Fibroblast of skin of left quadriceps (primary cell): ENCODE measurements around the gene EVI5L.
"Not testable (repeated sequence)": the region's sequence is repeated elsewhere in the genome, so short reads cannot be mapped to it uniquely, and the experiment has no call there.

Experiments
- DNase-seq, 2 experiments: peaks; one replicate each; pipeline ENCODE4 v3.0.0-alpha.2; 2013; ENCODE audit warnings: low read depth in 2 of 2

EVI5L gene

DNA sequence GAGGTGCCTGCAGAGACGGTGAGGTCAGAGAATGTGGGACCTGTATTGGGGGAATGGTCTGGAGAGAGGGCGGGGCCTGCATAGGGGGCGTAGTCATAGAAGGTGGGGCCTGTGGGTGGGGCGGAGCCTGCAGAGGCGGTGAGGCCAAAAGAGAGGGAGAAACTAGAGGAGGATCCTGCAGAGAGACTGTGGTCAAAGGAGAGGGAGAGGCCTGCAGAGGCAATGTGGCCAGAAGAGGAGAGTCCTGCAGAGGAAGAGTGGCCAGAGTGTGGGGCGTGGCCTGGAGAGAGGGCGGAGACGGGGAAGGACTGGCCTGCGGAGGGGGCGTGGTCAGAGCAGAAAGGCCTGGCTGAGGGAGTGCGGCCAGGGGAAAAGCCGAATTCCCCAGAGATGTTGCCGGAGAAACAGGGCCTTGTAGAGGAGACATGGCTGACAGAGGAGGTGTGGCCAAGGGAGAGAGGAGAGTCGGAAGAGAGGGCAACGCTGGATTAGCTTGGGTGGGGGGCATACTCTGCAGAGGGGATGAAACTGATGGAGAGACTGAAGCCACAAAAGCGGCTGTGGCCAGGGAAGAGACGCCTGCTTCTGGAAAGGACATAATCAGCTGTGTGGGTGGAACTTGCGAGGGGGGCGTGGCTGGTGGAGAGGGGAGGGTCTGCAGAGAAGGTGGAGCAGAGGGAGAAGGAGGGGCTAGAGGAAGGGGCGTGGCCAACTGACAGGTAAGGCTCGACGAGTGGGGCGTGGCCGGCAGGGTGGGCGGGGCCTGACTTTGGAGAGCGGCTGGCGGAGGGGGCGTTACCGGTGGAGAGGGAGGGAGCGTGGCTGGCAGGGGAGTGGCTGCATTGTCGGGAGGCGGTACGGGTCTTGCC, 41.7 kb downstream of the EVI5L start:
- DNase-seq, result peak; percentile 61 to 64

DNA sequence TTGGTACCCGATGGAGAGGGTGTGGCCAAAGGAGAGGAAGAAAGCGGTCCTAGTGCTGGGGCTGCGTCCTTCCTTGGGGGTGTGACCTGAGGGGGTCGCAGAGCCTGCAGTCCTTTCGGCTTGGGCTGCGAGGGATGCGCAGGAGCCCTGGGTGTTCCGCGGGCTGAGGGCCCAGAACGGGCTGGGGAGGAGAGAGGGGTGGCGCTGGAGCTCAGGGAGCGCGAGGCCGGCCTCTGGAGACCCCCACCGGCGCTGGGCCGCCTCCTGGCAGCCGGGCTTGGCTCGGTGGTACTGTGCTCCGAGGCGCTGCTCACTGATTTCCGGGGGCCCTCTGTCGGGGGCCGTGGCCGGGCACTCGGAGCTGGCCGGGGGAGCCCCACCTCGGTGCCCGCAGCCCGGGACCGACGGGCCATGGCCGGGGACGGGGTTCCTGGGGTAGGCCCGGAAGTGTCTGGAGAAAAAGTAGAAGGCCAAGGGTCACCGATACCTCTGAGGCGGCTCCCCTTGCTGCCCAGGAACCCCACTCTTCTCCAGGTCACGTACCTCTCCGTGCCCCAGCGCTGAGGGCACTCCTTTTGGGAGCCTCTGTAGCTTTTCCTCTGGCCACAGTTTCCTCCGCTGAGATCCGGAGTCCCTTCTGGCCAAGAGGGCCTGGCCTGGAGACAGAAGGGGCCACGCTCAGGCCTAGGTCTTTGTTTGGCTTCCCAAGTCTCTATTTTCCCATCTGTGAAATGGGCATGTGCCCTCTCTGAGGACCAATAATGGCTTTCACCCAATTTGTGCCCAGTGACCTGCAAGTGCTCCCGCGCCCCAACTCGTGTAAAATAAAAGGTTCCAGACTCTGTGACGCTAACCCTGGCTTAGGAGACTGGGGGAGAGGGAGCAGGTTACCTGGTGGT, 42.5 kb downstream of the EVI5L start:
- DNase-seq, result no peak

GRCh38 chr19:7873304-7874075, 43.5 kb downstream of the EVI5L start:
- no peak for DNase-seq

DNA sequence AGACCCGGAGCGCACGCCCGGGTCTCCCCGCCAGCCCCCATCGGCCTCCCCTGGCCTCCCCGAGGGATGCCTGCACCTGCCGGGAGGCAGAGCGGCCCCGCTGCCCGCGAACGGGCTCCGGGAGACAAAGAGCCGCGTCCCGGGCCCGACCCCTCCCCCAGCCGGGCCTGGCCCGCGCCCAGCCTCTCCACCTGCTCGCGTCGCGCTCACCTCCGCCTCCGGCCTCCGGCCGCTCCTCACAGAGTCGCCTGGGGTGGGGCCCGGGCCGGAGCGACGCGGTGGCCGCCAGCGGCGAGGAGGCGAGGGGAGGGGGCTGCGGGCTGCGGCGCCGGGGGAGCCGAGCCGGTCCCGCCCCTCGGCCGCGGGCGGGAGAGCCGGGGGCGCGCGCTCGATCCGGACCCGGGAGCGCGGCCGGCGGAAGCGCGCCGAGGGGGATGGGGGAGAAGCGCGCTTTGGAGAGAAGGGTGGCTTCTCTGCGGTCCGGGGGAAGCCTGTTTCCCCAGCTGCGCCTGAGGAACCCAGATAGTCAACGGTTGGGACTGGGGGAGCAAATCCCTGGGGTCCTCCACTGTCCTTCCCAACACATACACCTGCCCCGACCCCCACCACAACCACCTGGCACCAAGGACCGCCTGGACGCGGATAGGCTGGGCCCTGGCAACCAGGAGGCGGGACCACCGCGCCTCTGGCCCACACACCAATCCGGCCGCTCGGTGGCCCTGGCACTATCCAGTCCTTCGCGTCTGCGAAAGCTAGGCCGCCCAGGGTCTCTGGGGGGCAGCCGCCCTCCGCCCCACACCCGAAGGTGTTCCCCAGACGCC, 44.3 kb downstream of the EVI5L start, which contains the start of gene PRR36:
PRR36 (minus strand) TSS at position 315 of the 821 bp plus-strand sequence. CDS start 701 bp downstream, outside the sequence.
- DNase-seq, result no peak

GRCh38 chr19:7874897-7875273, 44.9 kb downstream of the EVI5L start:
- DNase-seq, result no peak

DNA sequence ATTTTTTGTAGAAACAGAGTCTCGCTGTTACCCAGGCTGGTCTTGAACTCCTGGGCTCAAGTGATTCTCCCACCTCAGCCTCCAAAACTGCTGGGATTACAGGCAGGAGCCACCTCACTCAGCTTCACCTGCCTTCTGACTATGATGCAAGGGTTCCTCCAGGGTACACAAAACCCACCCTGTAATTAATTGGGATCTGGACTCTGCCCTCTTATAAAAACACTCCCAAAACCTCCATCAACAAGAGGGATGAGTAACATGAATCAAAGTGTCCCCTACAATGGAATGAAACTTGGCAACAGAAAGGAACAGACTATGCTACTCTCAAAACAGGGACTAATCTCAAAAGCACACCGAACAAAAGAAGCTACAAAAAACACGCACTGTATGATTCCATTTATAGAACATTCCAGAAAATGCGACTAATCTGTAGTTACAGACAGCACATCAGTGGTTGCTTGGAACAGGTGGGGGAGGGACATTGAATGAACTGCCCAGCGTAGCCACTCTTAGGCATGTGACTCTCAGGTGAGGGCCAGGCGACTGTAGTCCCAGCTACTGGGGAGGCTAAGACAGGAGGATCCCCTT, 47.3 kb downstream of the EVI5L start:
- DNase-seq, result no peak

- DNase-seq, result no peak
Observed at GRCh38 chr19:7879111-7879807, 49.2 kb downstream of the EVI5L start.

DNA sequence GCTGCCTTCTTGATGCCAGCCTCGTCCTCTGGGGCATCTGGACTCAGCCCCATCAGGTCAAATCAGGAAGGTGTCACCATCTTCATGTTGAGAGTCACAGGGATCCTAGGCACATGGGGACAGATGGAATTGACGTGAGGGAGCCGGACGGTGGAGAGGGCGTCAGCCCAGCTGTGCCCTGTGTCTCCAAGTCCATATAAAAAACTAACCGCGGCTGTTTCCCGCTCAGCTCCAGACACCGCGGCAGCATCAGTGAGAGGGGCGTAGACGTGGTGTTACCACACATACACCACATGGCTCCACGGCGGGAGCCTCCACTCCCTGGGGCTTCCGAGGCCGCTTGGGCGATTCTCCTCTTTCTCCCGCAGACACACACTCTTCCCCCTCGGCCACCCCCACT, 49.8 kb downstream of the EVI5L start:
- DNase-seq, result no peak

DNA sequence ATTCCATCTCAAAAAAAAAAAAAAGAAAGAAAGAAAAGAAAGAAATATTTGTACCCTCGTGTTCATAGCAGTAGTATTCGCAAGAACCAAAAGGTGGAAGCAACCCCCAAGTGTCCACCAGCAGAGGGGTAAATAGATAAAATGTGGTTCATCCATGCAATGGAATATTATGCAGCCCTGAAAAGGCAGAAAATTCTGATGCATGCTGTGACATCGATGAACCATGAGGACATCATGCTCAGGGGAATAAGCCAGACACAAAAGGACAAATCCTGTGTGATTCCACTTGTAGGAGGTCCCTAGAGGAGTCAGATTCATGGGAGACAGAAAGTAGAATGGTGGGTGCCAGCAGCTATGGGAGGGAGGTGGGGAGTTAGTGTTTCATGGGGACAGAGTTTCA, 51.9 kb downstream of the EVI5L start:
- DNase-seq, result no peak

GRCh38 chr19:7883105-7883504, 53.1 kb downstream of the EVI5L start:
- no peak for DNase-seq

GRCh38 chr19:7883796-7884570, 54.0 kb downstream of the EVI5L start:
- no peak for DNase-seq

DNA sequence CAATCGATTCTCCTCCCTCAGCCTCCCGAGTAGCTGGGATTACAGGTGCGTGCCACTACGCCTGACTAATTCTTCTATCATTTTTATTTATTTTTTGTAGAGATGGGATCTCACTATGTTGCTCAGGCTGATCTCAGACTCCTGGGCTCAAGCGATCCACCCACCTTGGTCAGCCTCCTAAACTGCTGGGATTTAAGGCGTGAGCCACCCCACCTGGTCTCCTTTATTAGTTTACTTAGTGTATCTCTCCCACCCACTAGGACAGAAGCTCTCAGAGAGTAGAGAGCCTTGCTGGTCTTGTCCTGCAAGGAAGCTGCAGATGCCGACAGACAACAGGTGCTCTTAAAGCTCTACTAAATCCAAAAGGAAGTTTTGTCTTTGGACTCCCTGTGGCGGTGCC, 55.8 kb downstream of the EVI5L start:
- no peak for DNase-seq

GRCh38 chr19:7887408-7888144, 57.6 kb downstream of the EVI5L start:
- DNase-seq, result no peak

DNA sequence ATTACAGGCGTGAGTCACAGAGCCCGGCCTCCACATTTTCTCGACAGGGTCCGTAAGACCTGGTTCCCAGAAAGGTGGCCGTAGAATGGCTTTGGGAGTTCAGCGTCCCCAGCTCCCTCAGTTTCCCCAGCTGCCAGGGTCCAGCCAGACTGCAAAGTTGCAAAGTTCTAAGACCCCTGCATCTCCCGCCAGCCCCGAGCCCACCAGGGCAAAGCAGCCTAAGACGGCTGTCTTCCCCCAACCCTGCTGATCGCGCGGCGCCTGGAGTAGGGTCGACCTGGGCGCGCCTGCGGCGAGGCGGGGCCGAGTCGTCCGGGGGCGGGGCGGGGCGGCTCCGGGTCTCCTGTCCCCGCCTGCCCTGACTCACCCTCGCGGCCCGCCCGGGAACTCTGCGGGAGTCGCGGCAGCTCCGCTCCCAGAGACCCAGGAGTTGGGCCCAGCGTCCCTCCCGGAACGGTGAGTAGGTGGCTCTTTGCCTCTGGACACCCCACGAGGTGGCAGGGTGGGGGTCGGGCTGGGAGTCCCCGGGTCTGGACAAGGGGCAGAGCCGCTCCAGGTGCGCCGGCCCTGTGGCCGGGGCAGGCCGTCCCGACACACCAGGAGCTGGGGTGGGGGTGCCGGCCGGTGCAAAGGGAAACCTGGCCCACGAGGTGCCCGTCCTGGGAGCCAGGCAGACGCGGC, 58.3 kb downstream of the EVI5L start, which contains the start of gene LRRC8E:
LRRC8E (plus strand) TSS at position 366 of the 681 bp plus-strand sequence. CDS start 7,094 bp downstream, outside the sequence.
- DNase-seq, result peak in 1 of 2 experiments; percentile 29

DNA sequence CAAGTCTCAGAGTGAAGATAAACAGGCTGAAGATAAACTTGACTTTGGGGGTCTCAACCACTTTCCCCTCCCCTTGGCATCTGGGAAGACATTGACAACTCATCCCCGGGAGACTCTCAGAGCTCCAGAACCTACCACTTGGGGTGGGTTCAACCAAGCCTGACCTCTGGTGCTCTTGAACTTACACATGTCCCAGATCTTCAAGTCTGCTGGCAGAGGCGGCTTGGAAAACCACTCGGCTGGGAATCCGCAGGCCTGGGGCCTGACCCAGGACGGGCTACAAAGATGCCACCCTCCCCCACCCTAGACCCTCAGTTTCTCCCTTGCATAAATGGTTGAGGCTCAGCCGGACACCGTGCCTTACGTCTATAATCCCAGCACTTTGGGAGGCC, 58.8 kb downstream of the EVI5L start:
- DNase-seq, result no peak

DNA sequence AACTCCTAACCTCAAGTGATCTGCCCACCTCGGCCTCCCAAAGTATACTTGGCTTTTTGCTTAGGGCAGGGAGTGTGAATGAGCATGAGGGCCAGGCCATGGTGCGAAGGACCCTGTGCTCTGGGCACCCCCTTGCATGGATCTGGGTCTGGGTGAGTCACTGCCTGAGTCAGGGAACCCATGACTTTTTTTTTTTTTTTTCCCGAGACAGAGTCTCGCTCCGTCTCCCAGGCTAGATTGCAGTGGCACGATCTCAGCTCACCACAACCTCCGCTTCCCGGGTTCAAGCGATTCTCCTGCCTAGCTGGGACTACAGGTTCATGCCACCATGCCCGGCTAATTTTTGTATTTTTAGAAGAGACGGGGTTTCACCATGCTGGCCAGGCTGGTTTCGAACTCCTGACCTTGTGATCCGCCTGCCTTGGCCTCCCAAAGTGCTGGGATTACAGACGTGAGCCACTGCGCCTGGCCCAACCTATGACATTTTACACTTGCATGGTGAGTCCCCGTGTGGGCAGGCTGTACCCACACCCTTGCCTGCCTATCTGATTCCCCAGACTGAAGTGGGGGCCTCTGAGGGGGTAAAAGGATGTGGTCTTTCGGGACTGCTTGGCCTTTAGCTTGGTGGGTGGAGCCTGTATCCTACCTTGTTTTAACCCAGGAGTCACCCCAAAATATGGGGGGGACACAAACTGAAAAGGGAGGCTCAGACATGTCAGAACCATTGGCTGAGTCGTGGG, 63.5 kb downstream of the EVI5L start:
- not testable (repeated sequence) for DNase-seq
